ENCODE measurements around the gene KLK10. TPM values are rescaled to one million over a fixed set of nuclear protein-coding genes. Genes with fewer than 3 reads are reported as not detected.
"Not testable (repeated sequence)": the region's sequence is repeated elsewhere in the genome, so short reads cannot be mapped to it uniquely, and the experiment has no call there.

The KLK10 gene
- total RNA-seq, 1 donor from 2014 or later = not detected

DNA sequence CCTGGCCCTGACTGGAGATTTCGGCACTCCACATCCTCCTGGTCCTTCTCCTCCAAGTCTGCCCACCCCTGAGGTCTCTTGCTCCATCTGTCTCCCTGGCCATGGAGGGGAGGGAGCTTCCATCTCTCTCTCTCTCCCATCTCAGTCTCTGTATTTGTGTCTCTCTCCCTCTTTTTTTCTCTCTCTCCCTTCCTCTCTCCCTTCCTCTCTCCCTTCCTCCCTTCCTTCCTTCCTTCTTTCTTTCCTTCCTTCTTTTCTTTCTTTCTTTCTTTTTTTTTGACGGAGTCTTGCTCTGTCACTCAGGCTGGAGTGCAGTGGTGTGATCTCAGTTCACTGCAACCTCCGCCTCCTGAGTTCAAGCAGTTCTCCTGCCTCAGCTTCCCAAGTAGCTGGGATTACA lies 49.7 kb downstream of the KLK10 start:
- intact Hi-C loops (cut with micrococcal nuclease) = not testable (repeated sequence)

DNA sequence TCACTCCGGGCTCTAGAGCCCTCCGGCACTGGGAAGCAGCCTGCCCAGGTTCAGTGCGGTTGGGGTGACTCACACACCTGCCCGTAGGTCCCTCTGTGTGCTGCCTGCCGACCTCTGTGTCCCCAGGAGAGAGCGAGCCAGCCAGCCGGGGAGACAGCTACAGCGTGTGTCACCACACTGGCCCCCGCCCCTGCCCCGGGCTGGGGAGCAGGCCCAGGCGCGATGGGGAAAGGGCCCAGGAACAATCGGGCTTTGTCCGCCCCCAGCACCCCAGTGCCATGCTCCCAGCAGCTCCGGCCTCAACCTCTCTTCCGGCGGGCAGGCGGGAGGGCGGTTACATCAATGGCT lies 50.1 kb downstream of the KLK10 start, which contains the start of gene KLK6:
TSS of gene KLK6 (minus strand) at position 179 of the 348 bp plus-strand sequence. CDS start 1,487 bp downstream, outside the sequence.
- intact Hi-C loops (cut with micrococcal nuclease) = no loop called here

DNA sequence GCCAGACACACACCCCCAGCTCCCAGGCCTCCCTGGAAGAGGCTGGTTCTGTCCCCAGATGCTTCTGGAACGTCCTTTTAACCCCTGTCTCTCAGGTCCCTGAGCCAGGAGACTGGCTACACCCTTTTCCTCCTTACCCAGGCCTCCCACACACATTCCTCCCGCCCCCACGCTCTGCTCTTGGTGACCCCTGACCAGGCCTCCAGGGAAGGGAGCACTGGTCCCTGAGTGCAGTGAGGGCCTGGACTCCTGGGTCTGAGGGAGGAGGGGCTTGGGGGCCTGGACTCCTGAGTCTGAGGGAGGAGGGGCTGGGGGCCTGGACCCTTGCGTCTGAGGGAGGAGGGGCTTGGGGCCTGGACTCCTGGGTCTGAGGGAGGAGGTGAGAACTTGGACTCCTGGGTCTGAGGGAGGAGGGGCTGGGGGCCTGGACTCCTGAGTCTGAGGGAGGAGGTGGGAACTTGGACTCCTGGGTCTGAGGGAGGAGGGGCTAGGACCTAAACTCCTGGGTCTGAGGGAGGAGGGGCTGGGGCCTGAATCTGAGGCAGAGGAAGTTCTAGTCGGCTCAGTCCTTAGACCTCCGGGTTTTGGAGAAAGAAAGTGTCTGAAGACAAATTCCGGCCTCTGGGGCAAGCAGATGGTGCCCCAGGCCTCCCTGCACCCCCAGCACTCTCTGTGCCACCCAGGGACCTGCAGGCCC lies 50.6 kb downstream of the KLK10 start:
- intact Hi-C loops (cut with micrococcal nuclease) = no loop called here

DNA sequence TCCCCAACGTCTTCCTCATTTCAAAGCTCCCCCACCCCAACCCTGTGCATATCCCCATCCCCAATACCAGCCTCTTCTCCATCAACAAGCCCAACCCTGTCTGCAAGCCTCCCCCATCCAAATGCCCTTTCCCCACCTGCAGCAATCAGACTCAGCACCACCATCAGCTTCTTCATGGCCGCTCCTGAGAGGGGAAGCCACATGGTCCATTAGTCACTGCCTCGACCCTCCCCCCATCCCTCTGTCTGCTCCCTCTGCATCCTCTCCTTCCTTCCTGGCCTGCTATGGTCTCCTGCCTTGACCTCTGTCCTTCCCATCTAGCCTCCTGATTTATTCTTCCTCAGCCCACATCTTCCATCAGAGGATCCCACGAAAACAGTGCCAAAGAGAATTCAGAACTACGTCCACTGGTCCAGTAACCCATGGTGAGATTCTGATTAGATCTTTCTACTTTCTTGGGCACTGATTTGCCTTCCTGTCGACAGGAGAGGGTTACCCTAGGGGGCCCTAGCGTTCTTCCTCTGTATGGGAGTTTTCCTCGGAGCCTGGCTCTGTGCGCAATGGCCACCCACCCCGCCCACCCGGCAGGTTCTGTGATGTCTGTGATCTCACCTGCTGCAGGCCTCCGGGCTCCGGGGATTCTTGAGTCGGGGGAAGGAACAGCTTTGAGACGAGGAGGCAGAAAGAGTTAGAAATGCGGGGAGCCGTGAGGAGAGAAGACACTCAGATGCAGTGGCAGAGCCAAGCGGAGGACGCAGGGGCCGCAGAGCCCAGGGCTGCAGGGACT lies 51.4 kb downstream of the KLK10 start:
- intact Hi-C loops (cut with micrococcal nuclease) = no loop called here

DNA sequence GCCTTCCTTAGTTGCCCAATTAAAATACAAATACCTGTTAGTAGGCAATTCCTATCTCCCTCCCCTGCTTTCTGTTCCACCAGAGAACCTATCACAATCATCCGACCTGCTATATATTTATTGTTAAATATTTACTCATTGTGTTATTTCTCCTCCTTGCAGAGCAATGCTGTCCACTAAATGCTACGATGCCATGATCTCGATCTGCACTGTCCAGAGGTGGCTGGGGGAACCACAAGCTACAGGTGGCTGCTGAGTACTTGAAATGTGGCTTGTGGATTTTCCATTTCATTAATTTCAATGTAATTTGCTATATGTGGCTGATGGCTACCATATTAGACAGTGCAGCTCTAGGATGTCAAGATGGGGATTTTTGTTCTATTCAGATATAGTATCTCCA lies 55.2 kb downstream of the KLK10 start:
- intact Hi-C loops (cut with micrococcal nuclease) = no loop called here

DNA sequence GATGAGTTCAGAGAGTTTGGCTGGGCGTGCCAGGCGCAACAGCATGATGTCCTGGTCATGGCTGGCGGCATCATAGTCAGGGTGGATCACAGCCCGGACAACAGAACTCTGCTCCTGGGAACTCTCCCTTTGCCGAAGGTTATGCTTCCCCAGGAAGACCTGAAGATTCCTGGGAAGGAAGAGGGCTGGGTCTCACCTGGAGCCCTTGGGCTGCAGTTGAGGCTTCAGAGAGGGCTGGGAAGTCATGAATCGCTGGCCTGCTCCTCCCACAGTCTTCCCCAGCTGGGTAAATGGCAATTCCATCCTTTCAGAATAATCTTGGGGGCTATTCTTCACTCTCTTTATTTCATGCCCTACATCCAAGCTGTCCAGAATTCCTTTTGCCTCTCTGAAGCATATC lies 56.1 kb downstream of the KLK10 start:
- intact Hi-C loops (cut with micrococcal nuclease) = no loop called here

Other genes with a start within 250 kb of the KLK10 start
- not detected in 2 replicates for gene GPR32, start 249.2 kb downstream of the KLK10 start, total RNA-seq
- not detected in 2 replicates for gene ACP4, start 229.3 kb downstream of the KLK10 start, total RNA-seq
- gene KLK1, start 195.9 kb downstream of the KLK10 start, total RNA-seq = 1.1 and 1.6 TPM in 2 replicates
- gene KLK15, start 186.1 kb downstream of the KLK10 start, total RNA-seq = not detected in 2 replicates
- gene KLK3, start 164.8 kb downstream of the KLK10 start, total RNA-seq = not detected in 2 replicates
- gene KLK2, start 146.3 kb downstream of the KLK10 start, total RNA-seq = 0.24 TPM in 1 of 2 replicates, not detected in the other
- not detected in 2 replicates for gene KLK4, start 108.3 kb downstream of the KLK10 start, total RNA-seq
- not detected in 2 replicates for gene KLK5, start 66.7 kb downstream of the KLK10 start, total RNA-seq
- not detected in 2 replicates for gene KLK6, start 50.1 kb downstream of the KLK10 start, total RNA-seq
- gene KLK7, start 35.8 kb downstream of the KLK10 start, total RNA-seq = not detected in 2 replicates
- not detected in 2 replicates for gene KLK8, start 18.1 kb downstream of the KLK10 start, total RNA-seq
- gene KLK11, start 6.9 kb upstream of the KLK10 start, total RNA-seq = not detected in 2 replicates
- gene KLK12, start 15.3 kb upstream of the KLK10 start, total RNA-seq = not detected in 2 replicates
- gene KLK13, start 45.4 kb upstream of the KLK10 start, total RNA-seq = not detected in 2 replicates
- 0.85 and 0.93 TPM in 2 replicates for gene KLK14, start 63.2 kb upstream of the KLK10 start, total RNA-seq
- gene CTU1, start 88.7 kb upstream of the KLK10 start, total RNA-seq = 8.2 and 9.1 TPM in 2 replicates
- gene SIGLEC9, start 105.2 kb upstream of the KLK10 start, total RNA-seq = 0.12 and 0.29 TPM in 2 replicates
- gene SIGLEC7, start 122.6 kb upstream of the KLK10 start, total RNA-seq = not detected in 2 replicates
- 8.5 and 10.4 TPM in 2 replicates for gene CD33, start 205.4 kb upstream of the KLK10 start, total RNA-seq
- not detected in 2 replicates for gene SIGLECL1, start 231.4 kb upstream of the KLK10 start, total RNA-seq

Data from T-helper 1 cell treated with Interleukin-12 subunit alpha and Interleukin-12 subunit beta and Interleukin-4 antibody, amounts not matched to agents 30 ng/mL and 1 ng/mL, for 36 hours (primary cell).